GM23338 (cell line): ENCODE results near the gene ATG9B. TPM values are rescaled to one million over a fixed set of nuclear protein-coding genes. Genes with fewer than 3 reads are reported as not detected.

ENCODE experiments used
- ATAC-seq: fragments of 200-7000 bp; cut with Tn5 transposase; 3 replicates; pipeline ENCODE4 v1.9.1; 2020
- DNase-seq: peaks from one replicate; pipeline ENCODE4 v3.0.0-alpha.2; 2015; ENCODE audit warnings: low spot score
- H2AFZ ChIP-seq: fragments of 200-600 bp; sonication (generic); 2 replicates; pipeline ENCODE4 v1.8.0; 2016; ENCODE audit warnings: antibody characterized with exemption, mild to moderate bottlenecking, moderate library complexity
- H3F3A ChIP-seq: fragments of 200-600 bp; sonication (generic); replicated peaks from 2 replicates; pipeline ENCODE4 v1.8.0; 2017; ENCODE audit warnings: antibody characterized with exemption, mixed run types, low read depth
- H3K27ac ChIP-seq: fragments of 200-600 bp; sonication (generic); 2 replicates; pipeline ENCODE4 v1.6.1; 2016; ENCODE audit warnings: low read depth
- H3K27me3 ChIP-seq: fragments of 200-600 bp; sonication (generic); 2 replicates; pipeline ENCODE4 v1.8.0; 2016; ENCODE audit warnings: mild to moderate bottlenecking, mixed run types, moderate library complexity; ENCODE audit not compliant: insufficient read depth
- H3K36me3 ChIP-seq: fragments of 200-600 bp; sonication (generic); 2 replicates; pipeline ENCODE4 v1.8.0; 2016; ENCODE audit warnings: mild to moderate bottlenecking; ENCODE audit not compliant: insufficient read depth
- H3K4me1 ChIP-seq: fragments of 200-600 bp; sonication (generic); 2 replicates; pipeline ENCODE4 v1.8.0; 2016; ENCODE audit warnings: mild to moderate bottlenecking, moderate library complexity; ENCODE audit not compliant: insufficient read depth
- H3K4me2 ChIP-seq: fragments of 200-600 bp; sonication (generic); 2 replicates; pipeline ENCODE4 v1.7.1; 2017; ENCODE audit warnings: mixed run types
- H3K4me3 ChIP-seq: fragments of 200-600 bp; sonication (generic); 2 replicates; pipeline ENCODE4 v1.6.1; 2016; ENCODE audit warnings: mixed run types
- H3K79me2 ChIP-seq: fragments of 200-600 bp; sonication (generic); replicated peaks from 2 replicates; pipeline ENCODE4 v1.8.0; 2017; ENCODE audit warnings: mild to moderate bottlenecking; ENCODE audit not compliant: insufficient read depth
- H3K9me2 ChIP-seq: fragments of 200-600 bp; sonication (generic); 2 replicates; pipeline ENCODE4 v1.8.0; 2017; ENCODE audit not compliant: insufficient read depth
- H4K20me1 ChIP-seq: fragments of 200-600 bp; sonication (generic); replicated peaks from 2 replicates; pipeline ENCODE4 v1.8.0; 2017; ENCODE audit warnings: mild to moderate bottlenecking; ENCODE audit not compliant: insufficient read depth
- H3K27ac Mint-ChIP-seq: 2 replicates; pipeline ENCODE4 v1.8.0; 2020; ENCODE audit warnings: inconsistent platforms, mild to moderate bottlenecking, moderate library complexity, mixed read lengths
- H3K27me3 Mint-ChIP-seq: 3 replicates; pipeline ENCODE4 v1.8.0; 2022; ENCODE audit warnings: low read depth, mild to moderate bottlenecking, moderate library complexity, mixed read lengths, inconsistent platforms; ENCODE audit not compliant: insufficient read depth, poor library complexity
- H3K36me3 Mint-ChIP-seq: 3 replicates; pipeline ENCODE4 v1.8.0; 2021; ENCODE audit warnings: low read depth, mild to moderate bottlenecking, inconsistent platforms, moderate library complexity, mixed read lengths
- H3K4me1 Mint-ChIP-seq: 3 replicates; pipeline ENCODE4 v1.8.0; 2020; ENCODE audit warnings: mild to moderate bottlenecking, inconsistent platforms, mixed read lengths
- H3K4me3 Mint-ChIP-seq: 3 replicates; pipeline ENCODE4 v1.8.0; 2021; ENCODE audit warnings: moderate library complexity, mild to moderate bottlenecking, inconsistent platforms, mixed read lengths
- H3K9me3 Mint-ChIP-seq: 3 replicates; pipeline ENCODE4 v1.8.0; 2020; ENCODE audit warnings: moderate library complexity, mild to moderate bottlenecking, inconsistent platforms, mixed read lengths
- CREB1 ChIP-seq: fragments of 250-450 bp; sonication (Bioruptor Pico); IDR thresholded peaks from 2 replicates; pipeline ENCODE4 v1.5.0; 2020; ENCODE audit warnings: low read depth, mild to moderate bottlenecking, moderate library complexity
- CTCF ChIP-seq, 2 experiments: fragments of 200-600 bp in 1 of 2; sonication (generic) in 1 of 2; conservative IDR thresholded peaks; 2 replicates each; pipeline versions ENCODE4 v1.5.1 to v1.6.1; 2016 to 2017; ENCODE audit warnings: antibody characterized with exemption in 2 of 2, low read depth in 2 of 2, mild to moderate bottlenecking in 2 of 2, moderate library complexity in 1 of 2
- EZH2 ChIP-seq: fragments of 200-600 bp; sonication (generic); IDR thresholded peaks from one replicate; pipeline ENCODE4 v1.8.0; 2017; ENCODE audit warnings: antibody characterized with exemption, mild to moderate bottlenecking, low read depth; ENCODE audit not compliant: unreplicated experiment
- EZH2phosphoT487 ChIP-seq: fragments of 200-600 bp; sonication (generic); IDR thresholded peaks from one replicate; pipeline ENCODE4 v1.8.1; 2018; ENCODE audit warnings: antibody characterized with exemption; ENCODE audit not compliant: unreplicated experiment
- JUNB ChIP-seq: IDR thresholded peaks from one replicate; pipeline ENCODE4 v1.6.1; 2016; ENCODE audit warnings: antibody characterized with exemption; ENCODE audit not compliant: unreplicated experiment
- NANOG ChIP-seq: IDR thresholded peaks from 2 replicates; pipeline ENCODE4 v1.6.1; 2016; ENCODE audit warnings: antibody characterized with exemption, borderline replicate concordance
- POLR2AphosphoS5 ChIP-seq: IDR thresholded peaks from 2 replicates; pipeline ENCODE4 v1.6.1; 2016; ENCODE audit warnings: antibody characterized with exemption, low read depth
- REST ChIP-seq: IDR thresholded peaks from one replicate; pipeline ENCODE4 v1.6.1; 2018; ENCODE audit warnings: antibody characterized with exemption; ENCODE audit not compliant: unreplicated experiment
- STAT1 ChIP-seq: IDR thresholded peaks from one replicate; pipeline ENCODE4 v1.6.1; 2016; ENCODE audit warnings: antibody characterized with exemption; ENCODE audit not compliant: unreplicated experiment
- ZNF114 ChIP-seq: fragments of 250-450 bp; sonication (Bioruptor Pico); IDR thresholded peaks from 2 replicates; pipeline ENCODE4 v1.5.0; 2020; ENCODE audit warnings: mild to moderate bottlenecking, moderate library complexity
- ZNF462 ChIP-seq: fragments of 250-450 bp; sonication (Bioruptor Pico); IDR thresholded peaks from 2 replicates; pipeline ENCODE4 v1.5.0; 2020; ENCODE audit warnings: mild to moderate bottlenecking, moderate library complexity
- polyA plus RNA-seq: library from polyadenylated mRNA; unstranded; fragments of >200 nt; fragmentation: Nextera tagmentation; extraction: Ambion mirVana; gene quantifications from 2 replicates; pipeline ENCODE4 v1.2.1, GENCODE V29; 2016
- total RNA-seq: library from RNA; depleted of rRNA; stranded (reverse); fragments of >200 nt; shearing (Covaris generic); gene quantifications from 2 replicates; pipeline ENCODE4 v1.2.3, GENCODE V29; 2014

ATG9B gene
- total and polyA plus RNA-seq, 2 experiments from 2014 or later: 1.2 to 3.4 TPM

GRCh38 chr7:151039850-151040548 lies 15.7 kb upstream of the ATG9B start (continued):
- TF ChIP-seq ZNF462 (CRISPR knock-in tag): no peak
- no peak for TF ChIP-seq NANOG
- TF ChIP-seq STAT1: no peak
- no peak for TF ChIP-seq POLR2AphosphoS5

- no peak overlapping the region for H3K27ac Mint-ChIP-seq
- H3K36me3 ChIP-seq: no peaks in the 10 kb centered on the region
- H3K4me2 ChIP-seq: no peak overlapping the region
- peaks cover 2% of the 10 kb centered on the region; the same call in 1 of the 3 replicates for H3K4me1 Mint-ChIP-seq
- H3K4me1 ChIP-seq: no peaks in the 10 kb centered on the region
- no peaks in the 10 kb centered on the region for H3K9me3 Mint-ChIP-seq
- no peak overlapping the region for H3K27ac ChIP-seq
- H2AFZ ChIP-seq: no peak overlapping the region
- peaks cover 15% of the 10 kb centered on the region for H3K27me3 Mint-ChIP-seq
- peaks cover 6% of the 10 kb centered on the region; the same call in 1 of the 3 replicates for H3K36me3 Mint-ChIP-seq
- ATAC-seq (peak; percentile 24), DNase-seq (no peak)
- no peaks in the 10 kb centered on the region for H3K9me2 ChIP-seq
- no peaks in the 10 kb centered on the region for H4K20me1 ChIP-seq
- H3K27me3 ChIP-seq: no peaks in the 10 kb centered on the region
- no peak overlapping the region for H3K4me3 Mint-ChIP-seq
- H3K79me2 ChIP-seq: no peaks in the 10 kb centered on the region
- no peaks in the 10 kb centered on the region for H3F3A ChIP-seq
- H3K4me3 ChIP-seq: no peak overlapping the region
- no peak for TF ChIP-seq EZH2
- no peak for TF ChIP-seq CREB1 (CRISPR knock-in tag)
- TF ChIP-seq NANOG: no peak
- TF ChIP-seq POLR2AphosphoS5: no peak
- no peak for TF ChIP-seq JUNB
- no peak for TF ChIP-seq ZNF114 (CRISPR knock-in tag)
- TF ChIP-seq REST: no peak
- TF ChIP-seq CTCF (conservative IDR thresholded peaks at IDR 0.05; ENCODE audit: low read depth in 2 of 2): no peak
- TF ChIP-seq EZH2phosphoT487: no peak
Measured at GRCh38 chr7:151038951-151039849, 14.9 kb upstream of the ATG9B start.
